GM12892 (cell line): ENCODE results near the gene ARSJ.

Source experiments
- DNase-seq: peaks from one replicate; pipeline ENCODE4 v3.0.0; 2011; ENCODE audit not compliant: insufficient read length
- FAIRE-seq: peaks from 2 replicates; lab custom pipeline; 2011; peaks lifted over from hg19 to GRCh38; lab: Jason Lieb, UNC
- POLR2A ChIP-seq: IDR thresholded peaks from 2 replicates; pipeline ENCODE4 v1.6.1; 2011; ENCODE audit warnings: low read depth, low read length, control low read depth
- POLR2AphosphoS5 ChIP-seq: IDR thresholded peaks from 2 replicates; pipeline ENCODE4 v1.6.1; 2011; ENCODE audit warnings: low read depth, low read length, control low read depth
- TAF1 ChIP-seq: IDR thresholded peaks from 2 replicates; pipeline ENCODE4 v1.6.1; 2011; ENCODE audit warnings: low read depth, mild to moderate bottlenecking, control low read depth, low read length, borderline replicate concordance

Gene ARSJ

GRCh38 chr4:113979905-113980615 is 613 bp upstream of the ARSJ start:
- TF ChIP-seq TAF1 (no peak), POLR2AphosphoS5 (no peak), POLR2A (no peak)
- DNase-seq (no peak), FAIRE-seq (no peak)

GRCh38 chr4:113978561-113979147 is 793 bp downstream of the ARSJ start:
- no peak for TF ChIP-seq POLR2AphosphoS5
- TF ChIP-seq TAF1 = no peak
- TF ChIP-seq POLR2A = no peak
- FAIRE-seq = no peak
- no peak for DNase-seq

- FAIRE-seq = no peak
- DNase-seq = no peak
Observed at GRCh38 chr4:113978105-113978504, 1.3 kb downstream of the ARSJ start.

GRCh38 chr4:113977526-113977855 is 2.0 kb downstream of the ARSJ start:
- FAIRE-seq (no peak), DNase-seq (no peak)
- TF ChIP-seq TAF1 (no peak), POLR2AphosphoS5 (no peak), POLR2A (no peak)

More at GRCh38 chr4:113978105-113978504, 1.3 kb downstream of the ARSJ start:
- no peak for TF ChIP-seq TAF1
- TF ChIP-seq POLR2AphosphoS5 = no peak
- TF ChIP-seq POLR2A = no peak

GRCh38 chr4:113976741-113977525 is 2.5 kb downstream of the ARSJ start:
- no peak for DNase-seq
- TF ChIP-seq POLR2AphosphoS5 (no peak), POLR2A (no peak), TAF1 (no peak)
- no peak for FAIRE-seq

GRCh38 chr4:113975578-113975977 is 3.9 kb downstream of the ARSJ start:
- FAIRE-seq (no peak), DNase-seq (no peak)
- TF ChIP-seq TAF1 = no peak
- TF ChIP-seq POLR2AphosphoS5 = no peak
- TF ChIP-seq POLR2A = no peak

- no peak for TF ChIP-seq TAF1
- no peak for TF ChIP-seq POLR2AphosphoS5
- TF ChIP-seq POLR2A = no peak
- no peak for FAIRE-seq
- DNase-seq = no peak
Observed at GRCh38 chr4:113974467-113974866, 5.0 kb downstream of the ARSJ start.

- TF ChIP-seq POLR2A = no peak
- no peak for TF ChIP-seq POLR2AphosphoS5
- no peak for TF ChIP-seq TAF1
- DNase-seq (no peak), FAIRE-seq (no peak)
Observed at GRCh38 chr4:113973345-113973744, 6.1 kb downstream of the ARSJ start.

- TF ChIP-seq POLR2A (no peak), TAF1 (no peak), POLR2AphosphoS5 (no peak)
- no peak for FAIRE-seq
- DNase-seq = no peak
Observed at GRCh38 chr4:113972781-113973180, 6.7 kb downstream of the ARSJ start.

- DNase-seq (no peak), FAIRE-seq (no peak)
- TF ChIP-seq POLR2A (no peak), POLR2AphosphoS5 (no peak), TAF1 (no peak)
Observed at GRCh38 chr4:113971706-113972360, 7.6 kb downstream of the ARSJ start.

- FAIRE-seq = no peak
- no peak for DNase-seq
- TF ChIP-seq POLR2A (no peak), TAF1 (no peak), POLR2AphosphoS5 (no peak)
Observed at GRCh38 chr4:113969709-113970334, 9.6 kb downstream of the ARSJ start.
